ENCODE results near the gene GSE1. TPM values are rescaled to one million over a fixed set of nuclear protein-coding genes. Genes with fewer than 3 reads are reported as not detected.

Gene GSE1
- total RNA-seq, 4 donors from 2014 or later: 23.4 to 65.5 (median 52.5) TPM

DNA sequence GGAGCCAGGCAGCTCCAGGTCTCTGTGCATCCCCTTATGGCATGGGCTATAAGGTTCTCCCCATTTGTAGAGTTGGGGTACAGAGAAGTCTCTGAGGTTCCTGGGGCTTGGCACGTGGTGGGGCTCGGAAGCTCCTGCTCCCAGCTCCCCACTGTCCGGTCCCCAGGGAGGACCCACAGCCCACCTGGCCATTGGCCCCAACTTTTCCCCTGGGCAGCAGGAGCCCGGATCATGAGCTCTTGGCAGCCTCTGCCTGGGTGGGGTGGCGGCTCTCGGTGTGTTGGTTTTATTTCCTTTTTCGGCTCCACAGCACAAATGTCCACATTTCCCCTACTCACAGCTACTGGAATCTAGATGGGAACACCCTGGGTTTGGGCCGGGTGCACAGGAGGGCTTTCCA, 30.5 kb downstream of the GSE1 start:
- Histone ChIP-seq H3K27ac (peak overlapping the region in 2 of 4 donors; percentile 2 to 19), H3K4me1 (peaks cover 0 to 53% (median 7%) of the 10 kb centered on the region in 3 donors), H3K9me3 (no peaks in the 10 kb centered on the region), H3K36me3 (peaks cover 0 to 27% of the 10 kb centered on the region in 2 donors), H3K27me3 (no peaks in the 10 kb centered on the region), H3K4me3 (no peak overlapping the region)
- ATAC-seq: no peak
- TF ChIP-seq, protein P1, sequence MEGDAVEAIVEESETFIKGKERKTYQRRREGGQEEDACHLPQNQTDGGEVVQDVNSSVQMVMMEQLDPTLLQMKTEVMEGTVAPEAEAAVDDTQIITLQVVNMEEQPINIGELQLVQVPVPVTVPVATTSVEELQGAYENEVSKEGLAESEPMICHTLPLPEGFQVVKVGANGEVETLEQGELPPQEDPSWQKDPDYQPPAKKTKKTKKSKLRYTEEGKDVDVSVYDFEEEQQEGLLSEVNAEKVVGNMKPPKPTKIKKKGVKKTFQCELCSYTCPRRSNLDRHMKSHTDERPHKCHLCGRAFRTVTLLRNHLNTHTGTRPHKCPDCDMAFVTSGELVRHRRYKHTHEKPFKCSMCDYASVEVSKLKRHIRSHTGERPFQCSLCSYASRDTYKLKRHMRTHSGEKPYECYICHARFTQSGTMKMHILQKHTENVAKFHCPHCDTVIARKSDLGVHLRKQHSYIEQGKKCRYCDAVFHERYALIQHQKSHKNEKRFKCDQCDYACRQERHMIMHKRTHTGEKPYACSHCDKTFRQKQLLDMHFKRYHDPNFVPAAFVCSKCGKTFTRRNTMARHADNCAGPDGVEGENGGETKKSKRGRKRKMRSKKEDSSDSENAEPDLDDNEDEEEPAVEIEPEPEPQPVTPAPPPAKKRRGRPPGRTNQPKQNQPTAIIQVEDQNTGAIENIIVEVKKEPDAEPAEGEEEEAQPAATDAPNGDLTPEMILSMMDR (IDR thresholded peaks at IDR 0.05): no peak
- no peak for TF ChIP-seq EP300 (IDR thresholded peaks at IDR 0.05)
- no peak for TF ChIP-seq POLR2A (IDR thresholded peaks at IDR 0.05)
- TF ChIP-seq POLR2AphosphoS5 (IDR thresholded peaks at IDR 0.05): no peak
- WGBS, 2 donors (ENCODE audit: low coverage in 1 of 2): 61% methylated on average over 5 of the region's 8 CpGs; no CpG with 5 or more reads in 1 of the 2 donors

DNA sequence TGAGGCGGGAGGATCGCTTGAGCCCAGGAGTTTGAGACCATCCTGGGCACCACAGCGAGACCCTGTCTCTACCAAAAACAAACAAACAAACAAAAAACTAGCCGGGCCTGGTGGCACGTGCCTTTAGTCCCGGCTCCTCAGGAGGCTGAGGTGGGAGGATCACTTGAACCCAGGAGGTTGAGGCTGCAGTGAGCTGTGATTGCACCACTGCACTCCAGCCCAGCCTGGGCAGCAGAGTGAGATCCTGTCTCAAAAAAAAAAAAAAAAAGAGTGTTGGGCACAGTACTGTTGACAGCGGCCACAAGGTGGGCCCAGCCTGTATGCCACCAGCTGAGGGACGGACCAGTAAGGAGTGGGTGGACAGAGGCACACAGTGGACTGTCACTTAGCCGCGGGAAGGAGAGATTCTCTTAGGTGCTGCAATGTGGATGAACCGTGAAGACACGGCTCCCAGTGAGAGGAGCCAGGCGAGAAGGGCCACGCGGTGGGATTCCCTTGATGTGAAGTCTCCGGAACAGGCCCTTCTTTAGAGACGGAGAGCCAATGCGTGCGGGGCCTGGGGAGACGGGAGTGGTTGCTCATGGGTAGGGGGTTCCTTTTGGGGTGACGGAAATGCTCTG, 31.1 kb downstream of the GSE1 start:
- no peak for ATAC-seq
- Histone ChIP-seq H3K27me3 (no peaks in the 10 kb centered on the region), H3K27ac (no peak overlapping the region), H3K4me3 (no peak overlapping the region), H3K36me3 (peaks cover 0 to 33% of the 10 kb centered on the region in 2 donors), H3K9me3 (no peaks in the 10 kb centered on the region), H3K4me1 (peaks cover 0 to 47% (median 7%) of the 10 kb centered on the region in 3 donors)
- TF ChIP-seq, protein P1 (IDR thresholded peaks at IDR 0.05): no peak
- TF ChIP-seq POLR2A (IDR thresholded peaks at IDR 0.05) (no peak), EP300 (IDR thresholded peaks at IDR 0.05) (no peak), POLR2AphosphoS5 (IDR thresholded peaks at IDR 0.05) (no peak)
- 89% methylated on average over 15 of the region's 21 CpGs; no CpG with 5 or more reads in 1 of the 2 donors for WGBS, 2 donors (ENCODE audit: low coverage in 1 of 2)

DNA sequence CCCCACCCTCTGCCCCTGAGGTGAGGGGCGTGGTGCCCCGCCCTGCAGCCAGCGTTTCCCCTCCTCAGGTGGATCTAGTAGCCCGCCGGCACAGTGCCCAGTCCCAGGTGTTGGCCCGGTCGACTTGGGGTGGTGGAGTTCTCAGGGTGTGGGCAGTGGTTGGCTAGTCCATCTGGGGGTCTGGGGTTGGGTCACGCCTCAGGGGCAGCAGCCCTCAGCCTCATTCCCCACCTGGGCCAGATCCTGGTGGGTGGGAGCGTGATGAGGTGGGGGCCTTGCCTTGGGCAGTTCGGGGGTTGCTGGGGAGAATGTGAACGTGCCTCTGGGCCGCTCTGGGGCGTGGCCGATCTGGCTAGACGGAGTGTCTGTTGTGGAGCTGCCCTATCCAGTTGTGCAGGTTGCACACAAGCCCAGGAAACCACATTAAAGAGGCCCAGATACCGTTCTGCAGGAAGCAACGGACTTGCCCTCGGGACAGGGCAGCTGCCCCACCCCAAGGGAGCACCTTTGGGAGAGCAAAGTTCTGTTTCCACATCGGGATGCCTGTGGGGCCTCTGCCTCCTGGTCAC, 32.0 kb downstream of the GSE1 start:
- no peak for TF ChIP-seq POLR2A (IDR thresholded peaks at IDR 0.05)
- Histone ChIP-seq H3K4me3 (no peak overlapping the region), H3K4me1 (peaks cover 0 to 39% (median 7%) of the 10 kb centered on the region in 3 donors), H3K27me3 (no peaks in the 10 kb centered on the region), H3K9me3 (no peaks in the 10 kb centered on the region), H3K27ac (no peak overlapping the region), H3K36me3 (peaks cover 0 to 40% of the 10 kb centered on the region in 2 donors)
- no peak for ATAC-seq
- WGBS, 2 donors (ENCODE audit: low coverage in 1 of 2): no CpG with 5 or more reads among the region's 19 CpGs

DNA sequence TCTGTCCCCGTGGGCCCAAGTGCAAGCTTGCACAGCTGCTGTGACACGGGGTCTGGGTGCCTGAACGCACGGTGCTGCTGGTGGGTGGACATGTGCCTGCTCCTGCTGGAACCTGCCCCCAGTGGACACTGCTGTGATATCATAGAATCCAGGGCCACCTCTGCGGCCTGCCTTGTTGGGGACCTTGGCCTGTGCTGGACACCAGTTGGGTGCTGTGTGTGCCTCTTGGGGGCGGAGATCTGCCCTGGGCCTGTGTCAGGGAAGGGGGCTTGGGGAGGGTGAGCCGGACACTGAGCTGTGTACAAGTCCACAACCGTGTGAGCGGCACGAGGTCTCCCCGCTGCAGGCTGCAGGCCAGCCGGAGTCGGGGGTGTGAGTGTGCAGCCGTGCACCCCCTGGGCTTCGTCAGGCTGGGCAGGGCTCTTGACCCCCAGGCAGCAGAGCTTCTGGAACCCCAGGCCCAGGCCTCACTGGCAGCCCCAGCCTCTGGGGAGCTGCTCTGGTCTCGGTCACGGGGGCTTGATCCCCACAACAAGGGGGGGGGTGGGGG, 33.3 kb downstream of the GSE1 start:
- Histone ChIP-seq H3K27me3 (no peaks in the 10 kb centered on the region), H3K36me3 (peaks cover 0 to 37% of the 10 kb centered on the region in 2 donors), H3K4me1 (peaks cover 0 to 41% (median 11%) of the 10 kb centered on the region in 3 donors), H3K4me3 (no peak overlapping the region), H3K9me3 (no peaks in the 10 kb centered on the region), H3K27ac (no peak overlapping the region)
- TF ChIP-seq POLR2A (IDR thresholded peaks at IDR 0.05) (no peak), EP300 (IDR thresholded peaks at IDR 0.05) (no peak), POLR2AphosphoS5 (IDR thresholded peaks at IDR 0.05) (no peak)
- TF ChIP-seq, protein P1 (IDR thresholded peaks at IDR 0.05): no peak
- 70% methylated on average over 2 of the region's 17 CpGs; no CpG with 5 or more reads in 1 of the 2 donors for WGBS, 2 donors (ENCODE audit: low coverage in 1 of 2)
- no peak for ATAC-seq

DNA sequence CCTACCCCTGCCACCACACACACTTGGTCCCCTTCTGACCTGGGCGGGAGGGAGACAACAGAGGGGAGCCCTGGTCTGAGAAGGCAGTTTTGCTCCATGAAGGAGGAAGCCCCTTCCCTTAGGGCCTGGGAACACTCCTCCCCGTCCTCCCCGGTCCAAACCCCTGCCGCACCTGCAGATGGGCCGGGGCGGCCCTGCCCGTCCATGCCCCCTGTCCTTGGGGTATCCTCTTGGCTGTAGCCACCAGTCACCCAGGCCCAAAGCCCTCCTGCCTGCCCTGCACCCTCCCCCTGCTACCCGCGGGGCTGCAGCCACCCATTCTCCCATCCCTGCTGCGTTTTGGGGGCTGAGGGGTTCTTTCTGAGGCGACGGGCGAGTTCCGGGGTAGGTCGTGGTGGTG, 33.9 kb downstream of the GSE1 start:
- Histone ChIP-seq H3K4me1 (peaks cover 0 to 41% (median 16%) of the 10 kb centered on the region in 3 donors), H3K27me3 (no peaks in the 10 kb centered on the region), H3K27ac (no peak overlapping the region), H3K4me3 (no peak overlapping the region), H3K36me3 (peaks cover 0 to 37% of the 10 kb centered on the region in 2 donors), H3K9me3 (no peaks in the 10 kb centered on the region)
- ATAC-seq: no peak
- TF ChIP-seq POLR2A (IDR thresholded peaks at IDR 0.05) (no peak), EP300 (IDR thresholded peaks at IDR 0.05) (no peak), POLR2AphosphoS5 (IDR thresholded peaks at IDR 0.05) (no peak)
- TF ChIP-seq, protein P1 (IDR thresholded peaks at IDR 0.05): no peak
- 92% methylated on average over 12 of the region's 15 CpGs; no CpG with 5 or more reads in 1 of the 2 donors for WGBS, 2 donors (ENCODE audit: low coverage in 1 of 2)
